Stromal cell of bone marrow (primary cell): ENCODE data around the gene KLHL17.
"Not testable (repeated sequence)": the region's sequence is repeated elsewhere in the genome, so short reads cannot be mapped to it uniquely, and the experiment has no call there.

Source experiments
- DNase-seq: peaks from one replicate; pipeline ENCODE4 v3.0.0-alpha.2; 2012; ENCODE audit warnings: low read depth

KLHL17 gene

DNA sequence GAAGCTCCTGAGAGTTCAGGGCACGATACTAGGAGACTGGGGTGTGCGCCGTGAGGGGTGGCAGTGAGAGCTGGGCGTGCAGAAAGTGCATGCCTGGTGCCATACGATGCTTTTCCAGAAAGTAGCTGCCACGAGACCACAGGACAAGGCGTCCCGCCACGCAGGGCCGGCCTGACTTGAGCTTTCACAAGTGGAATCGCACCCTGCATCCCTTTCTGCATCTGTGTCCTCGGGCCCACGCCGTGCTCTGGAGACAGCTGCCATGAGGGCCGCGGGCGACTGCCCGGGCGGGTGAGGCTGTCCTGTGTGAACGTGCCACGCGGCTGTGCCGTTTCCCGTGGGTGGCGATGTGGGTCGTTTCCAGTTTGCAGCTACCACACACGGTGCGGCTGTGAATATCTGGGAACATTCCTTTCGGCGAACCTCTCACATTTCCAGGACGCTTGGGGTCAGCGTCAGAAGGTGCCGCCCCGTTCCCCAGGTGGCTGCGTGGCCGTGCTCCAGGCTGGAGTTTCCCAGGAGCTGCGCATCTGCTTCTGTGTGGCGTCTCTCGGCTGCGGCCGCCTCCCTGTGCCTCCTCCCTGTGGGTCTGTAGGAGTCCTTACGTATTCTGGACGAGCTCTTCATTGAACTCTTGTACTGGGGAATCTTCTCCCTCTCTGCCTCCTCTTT is 22.5 kb downstream of the KLHL17 start:
- DNase-seq, result no peak

DNA sequence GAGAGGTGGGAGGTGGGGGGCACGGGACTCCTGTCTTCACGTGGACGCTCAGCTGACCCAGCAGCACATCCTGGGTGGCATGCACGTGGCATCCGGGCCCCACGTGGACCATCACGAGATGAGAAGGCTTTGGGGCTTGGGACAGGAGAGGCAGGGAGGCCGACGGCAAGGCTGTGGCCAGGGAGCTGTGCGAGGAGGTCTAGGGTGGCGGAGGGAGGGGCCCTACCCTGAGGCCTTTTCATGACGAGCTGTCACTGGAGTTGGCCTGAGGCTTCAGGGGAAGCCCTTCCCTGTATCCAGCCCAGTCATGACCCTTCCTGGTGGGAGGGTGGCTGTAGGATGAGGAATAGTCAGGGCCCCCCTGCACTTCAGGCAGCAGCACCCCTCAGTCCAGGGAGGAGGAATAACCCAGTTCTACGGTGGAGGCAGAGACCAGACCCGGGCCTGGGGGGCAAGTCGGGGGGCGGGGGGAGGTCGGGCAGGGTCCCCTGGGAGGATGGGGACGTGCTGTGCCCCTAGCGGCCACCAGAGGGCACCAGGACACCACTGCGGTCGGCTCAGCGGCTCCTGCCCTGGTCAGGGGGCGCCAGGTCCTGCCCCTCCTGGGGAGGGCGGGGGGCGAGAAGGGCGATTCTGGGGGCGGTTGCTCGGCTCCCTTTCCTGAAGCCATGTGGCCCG is 23.6 kb downstream of the KLHL17 start:
- DNase-seq, result no peak

DNA sequence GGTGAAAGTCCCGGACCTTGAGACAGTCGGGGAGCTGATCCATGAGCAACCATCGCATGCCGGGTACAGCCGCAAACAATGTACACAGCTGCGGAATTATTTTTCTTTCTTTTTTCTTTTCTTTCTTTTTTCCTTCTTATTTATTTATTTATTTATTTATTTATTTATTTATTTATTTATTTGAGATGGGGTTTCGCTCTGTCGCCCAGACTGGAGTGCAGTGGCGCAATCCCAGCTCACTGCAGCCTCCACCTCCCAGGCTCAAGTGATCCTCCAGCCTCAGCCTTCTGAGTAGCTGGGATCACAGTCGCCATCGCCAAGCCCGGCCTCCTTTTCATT is 24.1 kb downstream of the KLHL17 start:
- DNase-seq, result no peak

DNA sequence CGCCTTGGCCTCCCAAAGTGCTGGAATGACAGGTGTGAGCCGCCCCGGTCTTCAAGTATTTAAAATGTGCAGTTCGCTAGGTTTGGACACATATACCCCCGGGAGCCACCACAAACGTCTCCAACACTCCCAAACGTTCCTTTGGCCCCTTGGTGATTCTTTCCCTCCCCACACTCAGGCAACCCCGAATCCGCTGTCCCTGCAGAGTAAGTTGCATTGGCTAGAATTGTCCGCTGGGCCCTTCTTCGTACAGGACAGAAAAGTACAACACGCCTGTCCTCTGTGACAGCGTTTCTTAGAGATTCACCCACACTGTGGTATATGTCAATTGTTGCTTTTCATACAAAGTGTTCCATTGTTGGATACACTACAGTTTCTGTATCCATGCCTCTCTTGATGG is 24.7 kb downstream of the KLHL17 start:
- DNase-seq, result no peak

DNA sequence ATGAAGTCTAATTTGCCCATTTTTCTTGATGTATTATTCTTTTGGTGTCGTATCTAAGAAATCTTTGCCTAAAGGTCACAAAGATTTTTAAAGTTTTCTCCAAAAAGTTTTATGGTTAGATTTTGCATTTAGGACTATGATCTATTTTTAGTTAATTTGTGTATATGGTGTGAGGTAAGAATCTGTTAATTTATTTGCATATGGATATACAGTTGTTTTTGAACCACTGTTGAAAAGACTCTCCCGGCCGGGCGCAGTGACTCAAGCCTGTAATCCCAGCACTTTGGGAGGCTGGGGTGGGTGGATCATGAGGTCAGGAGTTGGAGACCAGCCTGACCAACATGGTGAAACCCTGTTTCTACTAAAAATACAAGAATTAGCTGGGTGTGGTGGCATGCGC is 27.7 kb downstream of the KLHL17 start:
- not testable (repeated sequence) for DNase-seq

DNA sequence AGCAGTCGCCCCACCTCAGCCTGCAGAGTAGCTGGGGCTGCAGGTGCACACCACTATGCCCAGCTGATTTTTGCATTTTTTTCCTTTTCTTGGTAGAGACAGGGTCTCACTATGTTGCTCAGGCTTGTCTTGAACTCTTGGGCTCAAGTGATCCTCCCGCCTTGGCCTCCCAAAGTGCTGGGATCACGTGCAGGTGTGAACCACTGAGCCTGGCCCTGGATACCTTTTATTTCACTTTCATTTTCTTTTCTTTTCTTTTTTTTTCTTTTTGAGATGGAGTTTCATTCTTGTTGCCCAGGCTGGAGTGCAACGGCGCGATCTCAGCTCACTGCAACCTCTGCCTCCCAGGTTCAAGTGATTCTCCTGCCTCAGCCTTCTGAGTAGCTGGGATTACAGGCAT is 30.9 kb downstream of the KLHL17 start:
- DNase-seq, result not testable (repeated sequence)

DNA sequence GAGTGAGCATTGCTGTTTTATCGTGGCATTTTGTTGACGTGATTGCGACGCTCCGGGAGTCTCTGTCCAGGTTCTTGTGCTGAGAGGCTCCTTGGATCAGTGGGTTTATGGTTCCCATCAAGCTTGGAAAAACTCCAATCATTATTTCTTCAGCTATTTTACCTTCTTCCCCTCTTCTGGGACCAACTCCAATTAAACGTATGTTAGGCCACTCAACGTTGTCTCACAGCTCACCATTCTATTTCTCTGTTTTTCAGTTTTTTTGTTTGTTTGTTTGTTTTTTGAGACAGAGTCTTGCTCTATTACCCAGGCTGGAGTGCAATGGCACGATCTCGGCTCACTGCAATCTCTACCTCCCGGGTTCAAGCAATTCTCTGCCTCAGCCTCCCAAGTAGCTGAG is 31.5 kb downstream of the KLHL17 start:
- no peak for DNase-seq

DNA sequence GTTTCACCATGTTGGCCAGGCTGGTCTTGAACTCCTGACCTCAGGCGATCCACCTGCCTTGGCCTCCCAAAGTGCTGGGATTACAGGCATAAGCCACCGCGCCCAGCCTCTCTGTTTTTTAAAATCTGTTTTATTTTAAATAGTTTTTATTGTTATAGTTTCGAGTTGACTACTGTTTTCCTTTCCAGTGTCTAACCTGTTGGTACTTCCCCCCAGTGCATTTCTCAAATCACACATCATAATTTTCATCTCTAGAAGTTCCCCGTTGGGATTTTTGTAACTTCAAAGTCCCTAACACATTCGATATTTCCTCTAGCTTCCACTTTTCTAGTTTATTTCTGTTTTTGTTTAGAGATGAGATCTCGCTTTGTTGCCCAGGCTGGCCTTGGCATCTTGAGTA is 32.0 kb downstream of the KLHL17 start:
- DNase-seq, result no peak

DNA sequence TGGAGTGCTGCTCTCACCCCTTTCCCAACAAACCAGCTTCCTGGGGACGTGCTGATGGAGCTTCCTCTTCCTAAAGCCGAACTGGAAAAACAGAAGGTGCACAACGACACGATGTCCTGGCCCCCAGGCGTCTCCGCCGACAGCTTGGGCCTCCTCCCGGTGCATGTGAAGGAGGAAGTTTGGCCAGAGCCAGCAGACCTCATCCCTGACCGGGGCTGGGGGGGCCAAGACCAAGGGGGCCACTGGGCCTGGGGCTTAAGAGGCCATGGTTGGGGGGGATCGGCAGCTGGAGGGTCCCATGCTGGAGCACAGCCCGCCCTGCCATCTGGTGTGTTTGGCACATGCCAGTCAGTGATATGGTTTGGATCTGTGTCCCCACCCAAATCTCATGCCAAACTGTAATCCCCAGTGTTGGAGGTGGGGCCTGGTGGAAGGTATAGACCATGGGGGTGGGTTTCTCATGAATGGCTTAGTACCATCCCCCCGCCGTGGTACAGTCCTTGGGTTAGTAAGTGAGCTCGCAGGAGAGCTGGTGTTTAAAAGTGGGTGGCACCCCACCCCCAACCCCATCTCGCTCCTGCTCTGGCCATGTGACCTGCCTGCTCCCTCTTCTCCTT is 33.1 kb downstream of the KLHL17 start:
- DNase-seq, result no peak

DNA sequence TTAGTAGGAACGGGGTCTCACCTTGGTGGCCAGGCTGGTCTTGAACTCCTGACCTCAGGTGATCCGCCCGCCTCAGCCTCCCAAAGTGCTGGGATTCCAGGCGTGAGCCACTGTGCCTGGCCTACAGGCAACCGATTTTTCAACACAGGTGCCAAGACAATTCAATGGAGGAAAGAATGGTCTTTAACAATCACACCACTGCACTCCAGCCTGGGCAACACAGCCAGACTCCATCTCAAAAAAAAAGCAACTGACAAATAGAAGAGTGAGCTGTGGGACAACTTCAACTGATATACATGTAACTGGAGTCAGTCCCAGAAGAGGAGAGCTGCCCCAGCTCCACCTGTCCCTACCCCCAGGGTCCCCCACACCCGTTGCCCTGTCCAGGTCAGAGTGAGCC is 34.2 kb downstream of the KLHL17 start:
- not testable (repeated sequence) for DNase-seq

DNA sequence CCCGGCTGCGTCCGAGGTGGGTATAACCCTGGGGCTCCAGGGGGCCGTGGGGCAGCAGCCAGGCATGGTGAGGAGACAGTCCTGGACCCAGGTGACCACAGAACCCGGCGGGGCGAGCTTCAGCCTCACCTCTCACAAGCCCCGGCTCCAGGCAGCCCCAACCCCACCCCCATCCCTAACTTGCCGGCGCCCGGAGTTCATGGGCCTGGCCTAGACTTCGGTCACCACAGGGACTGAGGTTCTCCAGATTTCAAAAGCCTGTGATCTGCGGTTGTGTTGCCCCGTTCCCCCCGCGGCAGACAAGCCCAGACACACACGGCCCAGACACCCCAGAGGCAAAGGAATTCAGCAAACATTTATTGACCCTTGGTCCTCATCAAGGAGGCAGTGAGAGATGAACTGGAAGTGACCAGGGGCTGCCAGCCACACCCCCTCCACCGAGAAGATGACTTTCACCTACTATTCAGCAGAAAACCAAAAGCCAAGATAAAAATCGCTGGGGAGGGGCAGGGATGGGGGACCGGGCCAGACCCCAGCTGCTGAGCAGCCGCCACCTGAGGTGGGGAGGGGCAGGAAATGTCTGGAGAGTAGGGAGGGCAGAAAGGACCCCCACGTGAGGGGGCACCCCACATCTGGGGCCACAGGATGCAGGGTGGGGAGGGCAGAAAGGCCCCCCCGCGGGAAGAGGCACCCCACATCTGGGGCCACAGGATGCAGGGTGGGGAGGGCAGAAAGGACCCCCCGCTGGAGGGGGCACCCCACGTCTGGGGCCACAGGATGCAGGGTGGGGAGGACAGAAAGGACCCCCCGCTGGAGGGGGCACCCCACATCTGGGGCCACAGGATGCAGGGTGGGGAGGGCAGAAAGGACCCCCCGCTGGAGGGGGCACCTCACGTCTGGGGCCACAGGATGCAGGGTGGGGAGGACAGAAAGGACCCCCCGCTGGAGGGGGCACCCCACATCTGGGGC is 35.6 kb downstream of the KLHL17 start:
- no peak for DNase-seq

DNA sequence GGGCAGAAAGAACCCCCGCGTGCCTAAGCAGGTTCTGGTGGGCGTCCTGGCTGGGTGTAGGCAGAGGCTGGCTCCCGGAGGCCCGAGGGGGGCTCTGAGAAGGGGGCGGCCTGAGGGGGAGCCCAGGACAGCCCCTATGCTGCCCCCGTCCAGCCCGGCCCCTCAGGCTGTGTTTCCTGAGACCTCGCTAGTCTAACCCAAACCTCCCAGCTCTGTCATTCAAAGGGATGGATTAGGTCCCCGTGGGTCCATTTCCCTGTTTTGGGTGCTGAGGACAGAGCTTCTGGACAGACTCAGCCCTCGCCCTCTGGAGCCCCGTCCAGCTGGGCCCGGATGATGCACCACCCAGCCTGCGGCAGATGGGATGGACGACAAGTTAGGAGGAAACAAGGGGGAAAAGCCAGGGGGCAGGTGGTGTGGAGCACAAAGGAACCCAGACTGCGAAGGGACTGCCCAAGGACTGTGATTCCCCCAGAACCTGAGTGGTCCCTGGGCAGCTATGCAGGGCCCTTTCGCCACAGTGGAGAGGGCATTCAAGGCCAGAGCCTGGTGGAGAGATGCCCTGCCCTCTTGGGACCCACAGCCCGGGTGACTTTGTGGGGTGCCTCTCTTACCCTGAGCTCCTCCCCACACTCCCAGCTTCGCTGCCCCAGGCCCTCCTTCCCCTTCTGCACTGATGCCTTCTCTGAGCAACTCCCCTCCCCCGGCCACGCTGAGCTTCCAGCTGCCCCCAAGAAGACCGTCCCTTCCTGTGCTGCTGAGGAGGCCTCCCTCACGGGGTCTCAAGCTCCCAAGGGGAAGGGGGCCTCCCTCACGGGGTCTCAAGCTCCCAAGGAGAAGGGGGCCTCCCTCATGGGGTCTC is 36.7 kb downstream of the KLHL17 start:
- DNase-seq, result no peak

DNA sequence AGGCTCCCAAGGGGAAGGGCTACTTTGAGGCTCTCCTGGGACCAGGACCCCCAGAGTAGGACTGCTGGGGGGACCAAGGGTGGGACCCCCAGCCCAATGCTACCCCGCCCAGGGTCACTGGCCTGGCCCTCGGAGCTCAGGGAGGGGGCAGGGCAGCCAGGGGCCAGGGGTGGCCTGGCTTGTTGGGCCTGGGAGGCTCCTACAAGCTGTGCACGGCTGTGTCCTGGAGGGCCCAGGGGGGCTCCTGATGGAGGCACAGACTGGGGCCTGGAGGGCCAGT is 37.3 kb downstream of the KLHL17 start:
- no peak for DNase-seq

DNA sequence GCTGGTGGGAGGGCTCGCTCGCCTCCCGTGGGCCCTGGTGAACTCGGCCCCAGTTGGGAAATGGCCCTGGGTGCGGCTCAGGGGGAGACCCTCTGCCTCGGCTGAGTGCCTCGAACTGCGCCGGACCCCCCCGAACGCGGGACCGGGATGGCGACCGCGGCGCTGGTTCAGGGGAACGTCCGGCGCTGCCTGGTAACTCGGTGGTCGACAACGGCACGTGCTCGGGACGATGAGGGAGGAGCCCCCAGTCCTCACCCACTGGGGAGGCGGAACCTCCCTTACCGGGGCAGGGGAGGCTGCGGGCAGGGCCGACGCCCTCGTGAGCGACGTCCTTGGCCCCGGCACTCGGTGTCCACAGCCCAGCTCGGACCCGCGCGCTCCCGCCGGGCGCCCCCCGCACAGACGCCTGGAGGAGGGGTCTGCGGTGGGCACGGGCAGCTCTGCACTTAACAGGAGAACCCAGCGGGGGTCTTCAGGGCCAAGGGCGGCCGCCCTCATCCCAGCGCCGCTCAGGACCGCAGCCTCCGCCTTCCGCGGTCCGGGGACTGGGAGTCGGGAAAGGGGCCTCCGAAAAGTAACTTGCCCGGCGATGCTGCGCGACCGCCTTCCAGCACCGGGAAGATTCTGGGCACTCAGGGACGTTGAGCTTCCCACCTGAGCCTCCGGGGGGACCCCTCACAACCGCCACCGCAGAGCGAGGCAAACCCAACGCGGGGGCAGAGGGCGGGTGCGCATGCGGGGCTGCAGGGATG is 37.8 kb downstream of the KLHL17 start:
- no peak for DNase-seq

DNA sequence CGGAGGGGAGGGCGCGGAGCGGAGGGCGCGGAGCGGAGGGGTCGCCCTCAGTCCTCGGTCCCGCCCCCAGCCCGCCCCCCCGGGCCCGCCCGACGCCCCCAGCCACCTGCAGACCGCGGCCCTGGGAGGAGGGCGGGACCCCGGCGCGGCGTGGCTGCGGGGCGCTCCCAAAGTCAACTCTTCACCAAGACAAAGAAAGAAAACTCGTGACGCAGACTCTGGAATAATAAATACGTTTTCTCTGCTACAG is 38.3 kb downstream of the KLHL17 start:
- no peak for DNase-seq

DNA sequence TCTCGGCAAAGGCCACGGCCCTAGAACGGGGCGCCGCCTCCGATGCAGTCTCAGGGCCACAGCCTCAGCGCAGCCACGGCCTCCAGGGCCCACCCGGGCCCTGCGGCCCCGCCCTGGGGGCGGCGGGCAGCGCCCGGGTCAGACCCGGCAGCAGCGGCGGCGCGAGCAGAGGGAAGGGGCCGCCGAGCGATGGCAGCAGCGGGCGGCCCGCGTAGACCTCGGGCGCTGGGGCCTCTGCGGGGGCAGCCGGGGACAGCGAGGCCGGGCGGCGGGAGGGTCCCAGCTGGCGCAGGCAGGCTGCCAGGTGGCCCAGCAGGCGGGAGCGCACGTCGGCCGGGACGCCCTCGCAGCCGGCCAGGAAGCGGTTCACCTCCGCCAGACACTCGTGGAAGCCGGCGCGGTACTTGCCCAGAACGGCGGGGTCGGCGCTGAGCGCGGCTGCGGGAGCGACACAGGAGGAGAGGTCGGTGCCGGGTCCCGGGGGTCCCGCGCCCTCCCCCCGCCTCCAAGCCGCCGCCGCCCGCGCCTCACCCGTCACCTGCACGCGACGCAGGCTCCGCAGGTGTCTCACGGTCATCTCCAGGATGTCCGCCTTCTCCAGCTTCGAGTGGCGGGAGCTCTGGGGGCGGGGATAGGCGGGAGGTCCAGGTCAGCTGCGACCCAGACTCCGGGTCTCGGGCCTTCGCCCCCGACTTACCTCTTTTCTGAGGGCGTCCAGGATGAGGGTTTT is 38.8 kb downstream of the KLHL17 start:
- DNase-seq, result no peak

DNA sequence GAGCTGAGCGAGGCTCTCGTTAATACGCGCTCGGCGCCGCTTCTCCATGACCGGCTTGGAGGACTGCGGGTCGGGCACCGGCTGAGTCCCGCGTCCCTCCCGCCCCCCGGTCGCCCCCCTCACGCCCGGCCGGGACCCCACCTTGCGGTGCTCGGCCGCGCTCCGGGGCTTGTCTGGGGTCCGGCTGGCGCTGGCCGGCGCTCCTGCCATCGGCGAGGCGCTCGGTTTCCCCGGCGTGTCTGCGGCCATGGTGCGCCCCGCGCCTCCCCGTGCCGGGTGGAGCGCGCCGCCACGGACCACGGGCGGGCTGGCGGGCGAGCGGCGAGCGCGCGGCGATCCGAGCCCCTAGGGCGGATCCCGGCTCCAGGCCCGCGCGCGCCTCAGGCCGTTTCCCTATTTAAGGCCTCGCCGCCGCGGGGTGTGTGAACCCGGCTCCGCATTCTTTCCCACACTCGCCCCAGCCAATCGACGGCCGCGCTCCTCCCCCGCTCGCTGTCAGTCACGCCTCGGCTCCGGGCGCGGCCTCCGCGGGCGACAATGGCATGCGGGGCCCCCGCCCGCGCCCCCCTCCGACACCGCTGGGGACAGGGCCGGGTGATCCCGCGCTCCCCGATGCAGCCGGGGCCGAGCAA is 39.5 kb downstream of the KLHL17 start, which contains the start of gene HES4:
HES4 (minus strand) TSS at position 373 of the 632 bp plus-strand sequence; CDS start at position 249, 124 bp downstream.
- peak; percentile 61 for DNase-seq

DNA sequence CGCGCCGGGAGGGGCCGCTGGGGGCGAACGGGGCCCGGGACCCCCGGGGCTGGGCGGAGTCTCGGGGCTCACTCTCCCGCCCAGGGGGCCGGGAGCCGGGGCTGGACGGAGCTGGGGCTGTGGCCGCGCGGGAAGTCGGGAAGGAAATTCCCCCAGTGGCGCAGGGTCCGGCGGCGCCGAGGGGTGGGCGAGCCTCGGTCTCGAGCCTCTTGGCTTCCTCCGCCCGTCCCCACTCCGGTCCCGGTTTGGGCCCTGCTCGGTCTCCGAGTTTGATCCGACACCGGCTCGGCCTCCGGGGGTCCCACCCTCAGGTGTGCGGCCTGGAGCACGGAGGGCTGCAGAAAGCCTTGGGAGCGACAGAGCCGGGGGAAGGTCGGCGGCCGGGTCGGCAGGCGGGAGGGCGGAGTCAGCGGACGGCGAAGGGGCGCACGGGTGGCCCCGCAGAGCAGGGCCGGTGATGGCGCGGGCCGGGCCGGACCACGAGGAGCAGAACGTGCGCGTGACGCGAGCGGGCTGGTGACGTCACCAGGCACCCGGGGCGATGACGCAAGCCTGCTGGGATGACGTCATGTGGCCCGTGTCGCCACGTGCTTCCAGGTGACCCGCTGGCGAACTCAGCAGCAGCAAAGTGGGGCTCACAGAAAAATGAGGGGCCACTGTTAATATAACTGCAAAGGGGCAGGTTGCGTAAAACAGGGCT is 40.1 kb downstream of the KLHL17 start:
- no peak for DNase-seq

DNA sequence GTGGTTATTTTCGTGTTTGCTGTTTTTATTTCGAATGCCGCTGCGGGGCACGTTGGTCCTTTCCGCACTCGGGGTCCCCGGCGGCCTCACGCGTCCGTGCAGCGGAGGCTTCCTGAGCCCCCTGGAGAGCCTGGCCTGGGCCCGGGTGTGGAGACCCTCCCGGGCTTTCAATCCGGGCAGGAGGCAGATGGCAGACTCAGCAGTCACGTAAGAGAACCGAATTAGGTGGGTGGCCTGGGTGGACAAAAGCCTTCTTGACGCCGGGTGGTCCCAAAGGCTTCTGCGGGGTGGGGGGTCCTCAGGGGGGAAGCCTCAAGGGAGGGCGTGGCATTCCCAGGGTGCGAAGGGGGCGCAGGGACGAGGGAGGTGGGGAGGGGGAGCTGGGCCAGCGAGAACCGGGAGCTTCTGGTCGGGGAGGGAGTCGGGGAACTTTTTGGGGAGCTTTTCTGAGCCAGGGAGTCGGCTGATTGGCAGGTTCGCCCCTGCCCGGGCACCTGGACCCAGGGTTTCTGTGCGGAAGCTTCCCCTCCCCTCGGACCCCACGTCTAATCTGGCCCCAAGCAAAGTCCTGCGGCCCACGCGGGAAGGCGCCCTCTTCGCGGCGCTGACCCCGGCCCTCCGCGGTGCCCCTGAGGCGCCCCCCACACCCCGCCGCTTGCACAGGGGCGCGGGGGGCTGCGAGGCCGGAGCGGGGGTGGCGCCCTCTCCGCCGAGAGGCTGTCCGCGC is 40.8 kb downstream of the KLHL17 start:
- DNase-seq, result no peak
